IPS-NIHi7 (cell line): ENCODE results near the gene IFIT1.
"Not testable (repeated sequence)": the region's sequence is repeated elsewhere in the genome, so short reads cannot be mapped to it uniquely, and the experiment has no call there.

Experiments
- DNase-seq: peaks from one replicate; pipeline ENCODE4 v3.0.0; 2012; ENCODE audit warnings: mixed read lengths; ENCODE audit errors: extremely low spot score

Gene IFIT1

DNA sequence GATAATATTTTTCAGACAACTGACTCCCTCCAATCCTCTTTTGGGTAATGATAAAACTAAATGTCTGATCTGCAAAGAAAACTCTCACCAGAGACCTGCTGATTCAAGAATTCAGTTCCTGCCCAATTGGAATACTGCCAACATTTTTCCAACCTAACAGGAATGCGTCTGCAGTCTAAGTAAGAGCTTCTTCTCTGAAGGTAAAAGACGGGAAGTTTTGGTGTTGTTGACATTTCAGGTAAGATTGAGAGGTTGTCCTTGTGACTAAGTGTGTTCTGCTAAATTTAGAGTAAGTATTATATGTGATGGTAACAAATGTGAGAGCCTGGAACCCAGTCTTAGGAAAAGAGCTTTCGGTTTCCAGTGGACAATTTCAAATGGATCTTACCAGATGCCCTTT, 39.6 kb downstream of the IFIT1 start:
- DNase-seq = no peak

DNA sequence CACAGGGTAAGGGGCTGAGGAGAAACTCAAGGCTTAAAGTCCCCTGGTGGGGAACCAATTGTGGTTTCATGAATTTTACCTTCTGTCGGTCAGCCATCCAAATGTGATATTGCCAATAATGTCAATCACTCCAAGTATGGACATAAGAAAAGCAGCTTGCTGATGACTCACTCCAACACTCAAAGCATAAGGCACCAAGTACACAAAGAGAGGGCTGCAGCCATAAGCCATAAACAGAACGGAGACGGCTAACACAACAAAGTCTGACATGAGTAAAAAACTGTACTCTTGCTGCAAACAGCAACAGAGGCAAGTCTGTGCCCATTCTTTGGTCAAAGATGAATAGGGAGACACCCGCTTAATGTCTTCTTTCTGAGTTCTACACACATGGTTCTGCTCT, 46.1 kb downstream of the IFIT1 start:
- no peak for DNase-seq

DNA sequence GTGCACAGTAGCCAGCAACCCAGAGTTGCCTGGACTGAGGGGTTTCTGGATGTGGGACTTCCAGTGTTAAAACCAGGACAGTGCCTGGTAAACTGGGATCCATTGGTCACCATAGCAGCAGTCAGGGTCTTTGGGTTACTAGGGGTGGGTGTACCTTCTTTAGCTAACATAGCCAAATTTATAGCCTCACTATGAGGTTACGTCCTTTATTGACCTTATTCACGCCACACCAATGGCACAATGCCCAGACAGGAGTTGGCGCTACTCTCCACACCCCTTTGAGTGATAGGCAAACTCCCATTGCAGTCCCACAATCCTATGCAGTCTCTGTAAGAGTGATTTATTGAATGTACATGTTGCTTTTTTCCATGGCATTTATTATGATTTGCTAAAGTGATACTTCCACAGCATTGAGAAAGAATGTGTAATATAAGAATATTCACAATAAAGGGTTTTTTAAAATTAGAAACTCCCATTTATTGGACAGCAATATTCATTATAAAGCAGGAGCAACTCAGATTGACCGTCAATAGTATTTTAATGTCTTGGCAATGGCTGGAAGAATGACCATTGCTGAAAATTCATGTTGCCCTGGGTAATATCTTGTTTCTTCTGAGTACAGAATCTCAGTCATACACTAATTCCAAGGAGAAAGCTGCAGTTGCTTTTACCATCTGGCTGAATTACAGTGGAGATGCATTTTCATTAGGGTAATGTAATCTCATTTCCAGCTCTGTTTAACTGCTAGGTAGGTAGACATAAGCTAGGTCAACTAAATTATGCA, 48.0 kb downstream of the IFIT1 start:
- no peak for DNase-seq

DNA sequence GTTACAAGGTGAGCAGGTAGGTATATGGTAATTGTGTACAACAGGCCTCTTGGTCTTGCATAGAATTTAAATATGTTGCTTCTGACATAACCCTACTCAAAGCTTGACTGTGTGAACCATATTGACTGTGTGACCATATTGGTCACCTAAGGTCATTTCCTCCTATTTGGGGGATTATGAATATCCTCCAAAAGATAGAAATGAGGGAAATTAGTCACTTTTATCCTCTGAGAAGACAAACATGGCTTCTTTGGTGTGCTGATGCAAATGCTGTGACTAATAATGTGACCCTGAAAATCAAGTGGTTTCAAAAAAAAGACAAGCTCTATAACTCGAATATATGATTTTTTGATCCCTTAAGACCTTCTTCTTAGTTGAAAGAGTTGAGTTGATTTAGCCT, 49.9 kb downstream of the IFIT1 start:
- no peak for DNase-seq

DNA sequence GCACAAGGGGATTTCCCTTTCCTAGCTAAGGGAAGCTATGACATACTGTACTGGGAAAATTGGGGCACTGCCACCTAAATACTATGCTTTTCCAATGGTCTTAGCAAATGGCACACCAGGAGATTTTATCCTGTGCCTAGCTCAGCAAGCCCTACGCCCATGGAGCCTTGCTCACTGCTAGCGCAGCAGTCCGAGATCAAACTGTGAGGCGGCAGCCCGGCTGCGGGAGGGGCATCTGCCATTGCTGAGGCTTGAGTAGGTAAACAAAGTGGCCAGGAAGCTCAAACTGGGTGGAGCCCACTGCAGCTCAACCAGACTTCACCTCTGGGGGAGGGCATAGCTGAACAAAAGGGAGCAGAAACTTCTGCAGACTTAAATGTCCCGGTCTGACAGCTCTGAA, 52.4 kb downstream of the IFIT1 start:
- DNase-seq = not testable (repeated sequence)

DNA sequence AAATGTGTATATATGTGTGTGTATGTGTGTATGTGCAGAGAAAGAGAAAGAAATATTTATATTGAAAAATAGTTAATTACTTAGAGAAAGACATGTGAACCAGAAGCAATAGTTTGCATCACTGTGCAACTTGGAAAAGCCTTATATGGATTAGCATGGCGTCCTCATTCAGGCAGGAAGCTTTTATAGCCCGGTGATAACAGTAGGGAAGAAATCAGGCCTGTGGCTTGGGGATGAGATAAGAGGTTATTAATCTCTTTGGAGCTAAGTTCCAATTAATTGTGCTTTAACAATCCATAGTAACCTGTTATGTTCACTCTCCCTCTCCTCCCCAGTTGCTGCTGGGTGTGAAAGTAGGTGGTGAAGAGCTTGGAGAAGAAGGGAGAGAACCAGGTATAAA, 58.5 kb downstream of the IFIT1 start:
- DNase-seq = no peak

DNA sequence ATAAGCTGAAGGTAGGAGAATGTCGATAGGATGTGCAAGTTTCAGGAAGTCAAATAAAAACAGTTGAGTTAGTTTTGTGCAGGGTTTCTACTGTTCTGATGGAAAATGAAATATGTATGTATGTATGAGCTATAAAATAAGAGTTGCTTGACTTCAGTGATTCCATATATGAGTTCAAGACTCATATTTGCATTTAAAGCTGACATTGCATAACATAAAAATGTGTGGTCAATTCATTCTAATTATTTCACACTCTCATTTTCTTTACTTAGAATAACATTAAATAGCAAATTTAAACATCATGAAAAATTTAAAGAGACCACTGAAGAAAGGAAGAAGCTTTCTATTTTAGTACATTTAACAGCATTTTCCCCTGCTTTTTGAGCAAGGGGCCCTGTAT, 59.8 kb downstream of the IFIT1 start:
- no peak for DNase-seq

DNA sequence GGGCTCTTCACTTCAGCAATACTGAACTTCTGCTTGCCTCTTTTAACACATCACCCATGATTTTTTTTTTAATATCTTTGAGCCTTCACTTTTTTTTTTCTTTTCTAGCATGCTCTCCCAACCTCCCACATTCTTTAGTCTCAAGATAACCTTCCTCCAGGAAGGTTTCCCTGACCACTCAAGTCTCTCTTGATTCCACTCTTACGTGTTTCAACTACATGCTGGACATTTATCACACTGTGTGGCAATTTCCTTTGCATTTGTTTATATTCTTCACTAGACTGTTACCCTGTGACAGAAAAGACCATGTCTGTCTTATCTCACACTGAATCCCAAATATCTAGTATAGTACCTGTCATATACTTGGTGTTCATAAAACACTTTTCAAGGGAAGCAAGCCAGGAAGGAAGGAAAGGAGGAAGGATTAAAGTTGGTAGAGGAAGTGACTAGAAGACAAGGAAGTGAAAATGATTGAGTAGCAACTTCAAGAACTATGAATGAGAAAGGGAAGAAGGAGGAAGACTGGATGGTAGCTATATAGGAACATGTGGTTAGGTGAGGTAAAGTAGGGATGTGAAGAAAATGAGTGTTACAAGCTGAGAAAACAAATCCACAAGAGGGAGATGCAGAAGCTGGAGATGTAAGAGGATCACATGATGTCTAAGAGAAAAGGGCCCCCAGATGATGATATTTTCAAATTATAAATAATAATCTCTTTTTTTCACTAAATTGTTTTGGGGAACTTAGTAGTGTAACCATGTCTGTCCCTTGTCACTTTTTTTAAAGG, 62.3 kb downstream of the IFIT1 start:
- no peak for DNase-seq
